ENCODE results near the gene SLC35B4. TPM values are rescaled to one million over a fixed set of nuclear protein-coding genes. Genes with fewer than 3 reads are reported as not detected.

The SLC35B4 gene
- total RNA-seq, 3 donors from 2014 or later (not counting 1 experiment from before 2014, with no cell fraction given), result 5.2 to 11.5 (median 11.2) TPM

DNA sequence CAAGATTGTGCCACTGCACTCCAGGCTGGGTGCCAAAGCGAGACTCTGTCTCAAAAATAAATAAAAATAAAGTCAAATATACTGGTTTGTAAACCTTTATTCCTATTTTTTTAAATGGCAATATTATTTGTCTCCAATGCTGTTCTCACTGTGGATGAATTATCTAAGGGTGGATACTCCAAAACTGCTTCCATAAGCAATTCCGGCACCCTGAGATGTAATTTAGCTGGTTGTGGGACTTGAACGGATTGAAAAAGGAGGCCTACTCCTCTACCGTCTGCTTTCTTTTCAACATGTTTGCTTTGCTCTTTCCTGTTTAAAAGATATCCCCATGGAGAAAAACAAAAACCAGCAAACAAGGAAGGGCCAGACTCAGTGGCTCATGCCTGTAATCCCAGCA lies 54.4 kb downstream of the SLC35B4 start:
- Histone ChIP-seq H3K4me1 (ENCODE audit: control insufficient read depth, insufficient read depth, low read length) (no peaks in the 10 kb centered on the region), H3K36me3 (ENCODE audit: control insufficient read depth, insufficient read depth, low read length) (no peaks in the 10 kb centered on the region), H3K9me3 (ENCODE audit: control insufficient read depth, insufficient read depth, low read length) (no peaks in the 10 kb centered on the region), H3K4me3 (ENCODE audit: low read length) (no peak overlapping the region), H3K27me3 (ENCODE audit: control insufficient read depth, insufficient read depth, low read length) (no peaks in the 10 kb centered on the region), H3K27ac (ENCODE audit: low read length) (no peak overlapping the region)
- H3K27ac Mint-ChIP-seq, result no peak overlapping the region
- ATAC-seq (no peak), DNase-seq (no peak)
- no peaks in the 10 kb centered on the region for H3K36me3 Mint-ChIP-seq
- TF ChIP-seq, protein P1, sequence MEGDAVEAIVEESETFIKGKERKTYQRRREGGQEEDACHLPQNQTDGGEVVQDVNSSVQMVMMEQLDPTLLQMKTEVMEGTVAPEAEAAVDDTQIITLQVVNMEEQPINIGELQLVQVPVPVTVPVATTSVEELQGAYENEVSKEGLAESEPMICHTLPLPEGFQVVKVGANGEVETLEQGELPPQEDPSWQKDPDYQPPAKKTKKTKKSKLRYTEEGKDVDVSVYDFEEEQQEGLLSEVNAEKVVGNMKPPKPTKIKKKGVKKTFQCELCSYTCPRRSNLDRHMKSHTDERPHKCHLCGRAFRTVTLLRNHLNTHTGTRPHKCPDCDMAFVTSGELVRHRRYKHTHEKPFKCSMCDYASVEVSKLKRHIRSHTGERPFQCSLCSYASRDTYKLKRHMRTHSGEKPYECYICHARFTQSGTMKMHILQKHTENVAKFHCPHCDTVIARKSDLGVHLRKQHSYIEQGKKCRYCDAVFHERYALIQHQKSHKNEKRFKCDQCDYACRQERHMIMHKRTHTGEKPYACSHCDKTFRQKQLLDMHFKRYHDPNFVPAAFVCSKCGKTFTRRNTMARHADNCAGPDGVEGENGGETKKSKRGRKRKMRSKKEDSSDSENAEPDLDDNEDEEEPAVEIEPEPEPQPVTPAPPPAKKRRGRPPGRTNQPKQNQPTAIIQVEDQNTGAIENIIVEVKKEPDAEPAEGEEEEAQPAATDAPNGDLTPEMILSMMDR (IDR thresholded peaks at IDR 0.05), result no peak
- H3K4me1 Mint-ChIP-seq, result no peaks in the 10 kb centered on the region
- no peak overlapping the region for H3K4me3 Mint-ChIP-seq
- peaks cover 0 to 3% of the 10 kb centered on the region in 2 donors for H3K9me3 Mint-ChIP-seq
- intact Hi-C loops (cut with micrococcal nuclease), result no loop called here
- H3K27me3 Mint-ChIP-seq (ENCODE audit: low read depth in 2 of 2), result peaks cover 0 to 9% of the 10 kb centered on the region in 2 donors
- WGBS (ENCODE audit: insufficient coverage), result 93% methylated on average over 3 of the region's 4 CpGs

DNA sequence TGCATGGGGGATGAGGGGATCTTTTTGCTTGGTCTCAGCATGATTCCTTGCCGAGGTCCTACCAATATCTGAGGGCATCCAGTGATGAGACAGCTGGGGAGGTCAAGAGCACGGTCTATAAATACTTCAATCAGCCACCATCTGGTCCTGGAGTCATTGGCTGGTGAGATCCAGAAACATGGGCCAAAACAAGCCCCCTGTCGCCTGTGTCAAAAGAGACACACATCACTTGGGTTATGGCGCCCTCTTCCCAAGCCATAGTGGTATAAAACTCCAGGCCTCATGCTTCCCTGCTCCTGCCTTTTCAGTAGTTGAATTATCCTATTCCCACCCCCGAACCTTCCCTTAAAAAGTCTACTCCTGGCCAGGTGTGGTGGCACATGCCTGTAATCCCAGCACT lies 60.9 kb downstream of the SLC35B4 start:
- intact Hi-C loops (cut with micrococcal nuclease), result no loop called here
- TF ChIP-seq, protein P1 (IDR thresholded peaks at IDR 0.05), result no peak
- Mint-ChIP-seq H3K36me3 (no peaks in the 10 kb centered on the region), H3K4me1 (no peaks in the 10 kb centered on the region), H3K27ac (no peak overlapping the region), H3K27me3 (ENCODE audit: low read depth in 2 of 2) (peaks cover 0 to 3% of the 10 kb centered on the region in 2 donors), H3K4me3 (no peak overlapping the region), H3K9me3 (peaks cover 0 to 2% of the 10 kb centered on the region in 2 donors)
- no peaks in the 10 kb centered on the region for H3K9me3 ChIP-seq (ENCODE audit: control insufficient read depth, insufficient read depth, low read length)
- H3K27ac ChIP-seq (ENCODE audit: low read length), result no peak overlapping the region
- H3K4me1 ChIP-seq (ENCODE audit: control insufficient read depth, insufficient read depth, low read length), result no peaks in the 10 kb centered on the region
- no peaks in the 10 kb centered on the region for H3K36me3 ChIP-seq (ENCODE audit: control insufficient read depth, insufficient read depth, low read length)
- WGBS (ENCODE audit: insufficient coverage), result 87% methylated on average over 5 of the region's 5 CpGs
- no peak overlapping the region for H3K4me3 ChIP-seq (ENCODE audit: low read length)
- DNase-seq, result no peak
- H3K27me3 ChIP-seq (ENCODE audit: control insufficient read depth, insufficient read depth, low read length), result no peaks in the 10 kb centered on the region
- ATAC-seq, result no peak

DNA sequence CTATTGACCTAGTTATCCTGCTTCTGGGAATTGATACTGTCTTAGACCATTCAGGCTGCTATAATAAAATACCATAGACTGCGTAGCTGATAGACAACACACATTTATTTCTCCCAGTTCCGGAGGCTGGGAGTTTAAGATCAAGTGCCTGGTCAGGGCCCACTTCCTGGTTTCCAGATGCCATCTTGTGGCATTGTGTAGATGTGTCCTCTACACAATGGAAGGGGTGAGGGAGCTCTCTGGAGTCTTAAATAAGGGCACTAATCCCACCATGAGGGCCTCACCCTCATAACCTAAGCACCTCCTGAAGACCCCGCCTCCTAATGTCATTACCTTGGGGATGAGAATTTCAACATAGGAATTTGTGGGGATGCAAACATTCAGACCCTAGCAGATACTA lies 62.4 kb downstream of the SLC35B4 start:
- intact Hi-C loops (cut with micrococcal nuclease), result no loop called here
- Histone ChIP-seq H3K27ac (ENCODE audit: low read length) (no peak overlapping the region), H3K27me3 (ENCODE audit: control insufficient read depth, insufficient read depth, low read length) (no peaks in the 10 kb centered on the region), H3K4me3 (ENCODE audit: low read length) (no peak overlapping the region), H3K9me3 (ENCODE audit: control insufficient read depth, insufficient read depth, low read length) (no peaks in the 10 kb centered on the region), H3K36me3 (ENCODE audit: control insufficient read depth, insufficient read depth, low read length) (no peaks in the 10 kb centered on the region), H3K4me1 (ENCODE audit: control insufficient read depth, insufficient read depth, low read length) (no peaks in the 10 kb centered on the region)
- Mint-ChIP-seq H3K9me3 (peaks cover 0 to 2% of the 10 kb centered on the region in 2 donors), H3K36me3 (no peaks in the 10 kb centered on the region), H3K4me3 (no peak overlapping the region), H3K4me1 (no peaks in the 10 kb centered on the region), H3K27ac (no peak overlapping the region), H3K27me3 (ENCODE audit: low read depth in 2 of 2) (peaks cover 0 to 3% of the 10 kb centered on the region in 2 donors)
- 100% methylated on average over 1 of the region's 3 CpGs for WGBS (ENCODE audit: insufficient coverage)
- TF ChIP-seq, protein P1 (IDR thresholded peaks at IDR 0.05), result no peak
- no peak for ATAC-seq
- no peak for DNase-seq

DNA sequence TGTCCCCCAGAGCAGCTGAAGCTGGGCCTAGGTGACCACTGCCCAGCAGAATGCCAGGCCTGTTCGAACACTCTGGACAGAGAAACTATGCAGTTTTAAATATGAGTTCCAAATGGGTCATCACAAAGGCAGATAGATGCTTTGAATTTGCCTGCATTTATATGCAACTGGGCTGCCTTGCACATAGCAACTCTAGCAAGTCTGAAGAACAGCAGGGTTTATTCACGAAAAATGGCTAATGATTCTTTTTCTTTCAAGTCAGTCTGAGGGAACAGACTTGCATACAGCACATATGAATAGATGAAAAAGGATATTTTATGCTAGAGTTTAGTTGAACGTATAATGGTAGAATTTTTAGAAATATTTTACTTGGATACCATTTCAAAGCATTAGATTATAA lies 68.5 kb downstream of the SLC35B4 start:
- no peaks in the 10 kb centered on the region for H3K36me3 Mint-ChIP-seq
- no peak for ATAC-seq
- TF ChIP-seq, protein P1 (IDR thresholded peaks at IDR 0.05), result no peak
- DNase-seq, result no peak
- Histone ChIP-seq H3K27ac (ENCODE audit: low read length) (no peak overlapping the region), H3K9me3 (ENCODE audit: control insufficient read depth, insufficient read depth, low read length) (no peaks in the 10 kb centered on the region), H3K4me1 (ENCODE audit: control insufficient read depth, insufficient read depth, low read length) (no peaks in the 10 kb centered on the region), H3K36me3 (ENCODE audit: control insufficient read depth, insufficient read depth, low read length) (no peaks in the 10 kb centered on the region), H3K4me3 (ENCODE audit: low read length) (no peak overlapping the region), H3K27me3 (ENCODE audit: control insufficient read depth, insufficient read depth, low read length) (no peaks in the 10 kb centered on the region)
- H3K4me3 Mint-ChIP-seq, result no peak overlapping the region
- WGBS (ENCODE audit: insufficient coverage), result 71% methylated on average over 2 of the region's 3 CpGs
- H3K4me1 Mint-ChIP-seq, result no peaks in the 10 kb centered on the region
- H3K9me3 Mint-ChIP-seq, result no peaks in the 10 kb centered on the region
- intact Hi-C loops (cut with micrococcal nuclease), result no loop called here
- no peak overlapping the region for H3K27ac Mint-ChIP-seq
- no peaks in the 10 kb centered on the region for H3K27me3 Mint-ChIP-seq (ENCODE audit: low read depth in 2 of 2)
